ENCODE results near the gene OVCA2.

OVCA2 gene

GRCh38 chr17:2015314-2015713, 26.5 kb upstream of the OVCA2 start:
- DNase-seq: no peak

- DNase-seq: no peak
Measured at GRCh38 chr17:2016494-2016893, 25.3 kb upstream of the OVCA2 start.

GRCh38 chr17:2017274-2017941, 24.4 kb upstream of the OVCA2 start:
- no peak for DNase-seq

GRCh38 chr17:2018716-2019510, 22.9 kb upstream of the OVCA2 start:
- no peak for DNase-seq

- no peak for DNase-seq
Measured at GRCh38 chr17:2019723-2020122, 22.1 kb upstream of the OVCA2 start.

- DNase-seq: no peak
Measured at GRCh38 chr17:2020721-2021120, 21.1 kb upstream of the OVCA2 start.

GRCh38 chr17:2022647-2023240, 19.1 kb upstream of the OVCA2 start:
- no peak for DNase-seq

- no peak for DNase-seq
Measured at GRCh38 chr17:2023256-2023655, 18.6 kb upstream of the OVCA2 start.

GRCh38 chr17:2023692-2024571, 17.9 kb upstream of the OVCA2 start:
- DNase-seq: peak; percentile 57

GRCh38 chr17:2024572-2025219, 17.1 kb upstream of the OVCA2 start:
- DNase-seq: no peak

GRCh38 chr17:2025220-2025621, 16.6 kb upstream of the OVCA2 start, which contains the start of gene RTN4RL1:
TSS of gene RTN4RL1 (minus strand) at chr17:2025334. CDS start at chr17:2024865, 469 bp downstream.
- peak; percentile 73 for DNase-seq

- peak; percentile 62 for DNase-seq
Measured at GRCh38 chr17:2025622-2026309, 16.1 kb upstream of the OVCA2 start.

GRCh38 chr17:2027528-2028233, 14.1 kb upstream of the OVCA2 start:
- peak; percentile 35 for DNase-seq

GRCh38 chr17:2028234-2028614, 13.6 kb upstream of the OVCA2 start:
- no peak for DNase-seq

GRCh38 chr17:2028737-2029136, 13.1 kb upstream of the OVCA2 start:
- DNase-seq: no peak

GRCh38 chr17:2029911-2030778, 11.7 kb upstream of the OVCA2 start, which contains the start of gene DPH1:
TSS of gene DPH1 (plus strand) at chr17:2030153. CDS start at chr17:2030170, 17 bp downstream.
- DNase-seq: peak; percentile 90

GRCh38 chr17:2030779-2031163, 11.1 kb upstream of the OVCA2 start:
- no peak for DNase-seq

GRCh38 chr17:2033153-2033552, 8.7 kb upstream of the OVCA2 start:
- peak; percentile 63 for DNase-seq

- peak; percentile 88 for DNase-seq
Measured at GRCh38 chr17:2034157-2034556, 7.7 kb upstream of the OVCA2 start.
